HG03342 (cell line): Measurements from ENCODE around the gene ANKRD29.

Experiments
- ATAC-seq: cut with Tn5 transposase; IDR thresholded peaks from one replicate; pipeline ENCODE4 v1.9.1; 2021; ENCODE audit warnings: mild to moderate bottlenecking, moderate library complexity; ENCODE audit not compliant: unreplicated experiment

Gene ANKRD29

DNA sequence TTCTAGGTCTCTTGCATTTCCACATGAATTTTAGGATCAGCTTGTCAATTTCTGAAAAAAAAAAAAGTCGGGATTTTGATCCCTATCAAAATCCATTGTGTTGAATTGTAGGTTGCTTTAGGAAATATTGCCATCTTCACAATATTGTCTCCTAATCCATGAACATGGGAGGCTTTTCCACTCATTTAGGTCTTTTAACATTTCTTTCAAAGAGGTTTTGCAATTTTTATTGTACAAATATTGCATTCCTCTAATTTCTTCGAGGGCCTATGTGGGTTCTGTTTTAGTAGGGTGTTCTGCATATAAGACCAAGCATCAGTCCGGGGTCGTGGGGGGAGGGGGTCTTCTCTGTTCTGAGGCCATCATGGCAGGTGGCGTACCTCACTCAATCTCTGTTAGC, 25.8 kb upstream of the ANKRD29 start:
- ATAC-seq, result no peak

DNA sequence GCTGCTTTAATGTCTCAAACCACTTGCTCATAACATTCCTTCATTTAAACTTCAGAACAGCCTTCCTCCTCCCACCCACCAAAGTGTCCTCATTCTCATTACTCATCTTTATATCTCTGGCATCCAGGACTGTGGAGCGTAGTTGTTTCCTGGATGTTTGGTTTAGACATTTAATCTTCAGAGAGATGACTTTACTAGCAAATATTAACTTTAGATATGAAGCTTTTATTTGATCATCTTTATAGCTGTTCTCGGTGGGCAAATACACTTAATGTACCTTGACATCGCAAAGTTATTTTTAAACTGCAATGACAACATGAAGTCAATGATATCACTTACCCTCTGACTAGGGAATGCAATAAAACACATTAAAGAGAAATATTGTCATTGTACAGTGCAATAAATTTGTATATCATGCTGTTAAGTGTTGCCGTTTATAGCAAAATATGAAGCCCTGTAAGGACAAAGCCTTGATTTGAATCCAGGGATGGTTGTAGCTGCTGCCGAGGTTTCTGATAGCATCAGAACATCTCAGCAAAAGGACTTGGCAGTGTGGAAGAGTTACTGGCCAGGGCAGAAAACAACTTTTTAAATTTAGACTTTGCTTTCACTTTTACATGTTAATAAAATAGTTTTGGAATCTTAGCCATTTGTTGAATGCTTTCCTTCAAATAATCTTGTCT, 21.9 kb upstream of the ANKRD29 start:
- ATAC-seq, result no peak

- no peak for ATAC-seq
Observed at GRCh38 chr18:23683671-23684070, 21.0 kb upstream of the ANKRD29 start.

GRCh38 chr18:23683155-23683554, 20.4 kb upstream of the ANKRD29 start:
- no peak for ATAC-seq

GRCh38 chr18:23682472-23682871, 19.8 kb upstream of the ANKRD29 start:
- no peak for ATAC-seq

- ATAC-seq, result no peak
Observed at GRCh38 chr18:23682045-23682444, 19.3 kb upstream of the ANKRD29 start.

DNA sequence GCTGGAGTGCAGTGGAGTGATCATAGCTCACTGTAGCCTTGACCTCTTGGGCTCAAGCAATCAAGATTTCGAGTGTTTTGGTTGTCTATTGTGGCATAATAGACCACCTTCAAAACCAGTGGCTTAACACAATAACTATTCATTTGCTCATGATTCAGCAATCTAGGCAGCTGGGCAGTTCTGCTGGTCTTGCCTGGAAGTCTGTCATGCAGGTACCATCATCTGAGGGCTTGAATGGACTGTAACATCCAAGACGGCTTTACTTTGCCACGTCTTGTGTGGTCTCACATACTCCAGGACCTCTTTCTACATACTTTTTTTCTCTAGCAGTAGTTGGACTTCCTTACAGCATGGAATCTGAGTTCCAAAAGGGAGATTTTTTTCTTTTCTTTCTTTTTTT, 13.2 kb upstream of the ANKRD29 start:
- ATAC-seq, result no peak

GRCh38 chr18:23675236-23675635, 12.5 kb upstream of the ANKRD29 start:
- no peak for ATAC-seq

DNA sequence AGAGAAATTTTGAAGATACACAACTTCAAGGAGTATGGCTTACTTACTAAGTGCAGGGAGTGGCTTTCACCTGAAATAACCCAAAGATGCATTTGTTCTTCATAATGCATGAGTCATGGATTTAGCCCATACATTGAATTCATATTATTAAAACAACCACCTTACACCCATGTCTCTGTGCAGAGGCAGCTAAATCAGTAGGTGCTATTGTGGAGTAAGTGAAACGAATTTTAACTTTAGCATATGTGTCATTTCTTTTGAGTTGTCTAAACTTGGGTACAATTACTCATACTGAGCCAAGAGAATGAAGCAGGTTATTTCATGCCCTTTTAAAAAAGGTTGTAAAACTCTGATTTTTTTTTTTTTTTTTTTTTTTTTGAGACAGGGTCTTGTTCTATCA, 11.0 kb upstream of the ANKRD29 start:
- no peak for ATAC-seq

- no peak for ATAC-seq
Observed at GRCh38 chr18:23671564-23671963, 8.9 kb upstream of the ANKRD29 start.

GRCh38 chr18:23669804-23670405, 7.2 kb upstream of the ANKRD29 start:
- no peak for ATAC-seq

- no peak for ATAC-seq
Observed at GRCh38 chr18:23669202-23669766, 6.6 kb upstream of the ANKRD29 start.

- no peak for ATAC-seq
Observed at GRCh38 chr18:23668731-23669130, 6.0 kb upstream of the ANKRD29 start.

- ATAC-seq, result no peak
Observed at GRCh38 chr18:23667114-23667513, 4.4 kb upstream of the ANKRD29 start.

- no peak for ATAC-seq
Observed at GRCh38 chr18:23664674-23665073, 2.0 kb upstream of the ANKRD29 start.

DNA sequence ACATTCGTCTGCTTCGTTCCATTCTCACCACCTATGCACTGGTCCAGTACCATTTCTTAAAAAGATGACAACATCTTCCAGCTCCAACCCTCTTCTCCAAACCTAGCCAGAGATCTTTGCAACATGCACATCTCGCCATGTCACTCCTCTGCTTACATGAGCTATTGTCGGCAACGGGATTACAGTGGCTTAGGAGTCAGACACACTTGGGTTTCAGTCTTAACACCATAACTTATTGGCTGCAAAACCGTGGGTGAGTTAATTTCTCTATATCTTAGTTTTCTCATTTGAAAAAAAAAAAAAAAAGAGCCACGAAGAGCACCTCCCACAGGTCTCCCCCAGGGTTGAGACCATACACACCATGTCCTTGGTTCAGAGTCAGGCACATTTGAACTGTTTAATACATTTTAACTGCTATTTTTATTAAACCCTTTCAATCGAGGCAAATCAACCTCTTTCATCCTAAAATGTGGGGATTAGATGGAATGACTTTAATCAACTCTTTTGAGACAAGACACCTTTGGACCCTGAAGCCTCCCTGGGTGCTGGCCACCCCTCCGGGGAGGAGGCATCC, 889 bp downstream of the ANKRD29 start:
- no peak for ATAC-seq

- ATAC-seq, result no peak
Observed at GRCh38 chr18:23658285-23658684, 4.4 kb downstream of the ANKRD29 start.

DNA sequence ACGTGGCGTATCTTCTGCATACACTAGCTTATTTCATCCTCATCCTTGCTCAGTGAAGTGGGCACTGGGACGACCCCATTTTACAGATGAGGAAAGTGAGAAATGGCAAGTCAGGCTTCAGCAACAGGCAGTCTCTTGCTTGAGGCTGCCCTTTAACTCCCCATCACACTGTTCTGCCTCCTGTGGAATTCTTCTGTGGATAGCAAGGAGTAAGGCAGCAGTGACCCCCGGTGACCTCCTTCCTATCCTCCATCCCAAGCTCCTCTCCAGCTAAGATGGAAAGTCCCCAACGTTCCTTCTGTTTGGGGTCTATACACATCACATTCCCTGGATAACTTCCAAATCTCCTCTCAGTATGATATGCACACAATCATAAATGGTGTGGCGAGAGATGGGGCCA, 10.5 kb downstream of the ANKRD29 start:
- no peak for ATAC-seq

GRCh38 chr18:23650968-23651927, 11.5 kb downstream of the ANKRD29 start:
- ATAC-seq, result no peak

DNA sequence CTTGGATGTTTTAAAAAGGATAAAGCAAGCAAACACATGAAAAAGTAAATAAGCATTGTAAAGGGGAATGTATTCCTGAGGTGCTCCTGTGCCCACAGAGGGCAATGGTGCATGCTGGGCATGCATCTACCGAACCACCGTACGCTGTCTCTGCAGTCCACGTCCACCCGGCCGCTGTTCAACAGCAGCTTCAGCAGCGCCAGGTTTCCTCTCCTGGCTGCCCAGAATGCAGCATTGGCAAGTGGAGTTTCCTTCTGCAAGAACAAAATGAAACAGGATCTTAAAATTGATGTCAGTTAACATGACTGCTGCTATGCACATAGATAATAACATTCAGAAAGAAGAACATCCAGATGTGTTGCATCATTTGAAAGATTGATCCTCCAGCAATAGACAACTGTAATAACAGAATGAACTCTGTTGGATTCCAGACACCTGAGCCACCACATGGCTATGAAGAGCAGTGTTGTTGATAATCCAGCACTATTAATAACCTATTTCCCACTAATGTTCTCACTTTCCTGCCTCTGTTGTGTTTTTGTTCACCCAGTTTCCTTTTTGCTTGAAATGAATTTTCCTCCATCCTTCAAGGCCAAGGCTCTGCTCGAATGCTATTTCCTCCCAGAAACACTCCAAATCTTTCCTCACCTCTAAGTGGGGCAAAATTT, 13.6 kb downstream of the ANKRD29 start:
- no peak for ATAC-seq

DNA sequence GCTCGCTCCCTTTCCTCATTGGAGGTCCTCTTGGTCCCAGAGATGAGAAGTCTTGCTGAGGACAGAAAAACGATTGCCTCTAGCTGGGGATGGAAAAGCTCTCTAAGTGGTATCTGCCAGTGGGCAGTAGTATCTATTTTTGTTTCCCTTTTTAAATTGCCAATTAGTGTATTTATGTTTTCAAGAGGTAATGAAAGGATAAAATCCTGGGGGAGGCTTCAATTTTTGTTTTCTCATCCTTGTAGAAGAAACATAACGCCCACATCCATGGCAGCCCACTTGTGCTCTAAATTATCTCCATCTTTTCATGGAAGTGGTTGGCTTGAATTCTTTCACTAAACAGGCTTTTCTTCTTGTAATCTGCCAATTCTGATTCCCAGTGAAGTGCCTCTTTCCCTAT, 14.3 kb downstream of the ANKRD29 start:
- no peak for ATAC-seq
